Heart right ventricle (tissue), 16 donors: ENCODE data around the gene CPB2. TPM values are rescaled to one million over a fixed set of nuclear protein-coding genes. Genes with fewer than 3 reads are reported as not detected.

ENCODE experiments used
- ATAC-seq, 8 donors: fragments of 200-7000 bp; cut with Tn5 transposase; one replicate each; pipeline ENCODE4 v1.9.1; 2020; ENCODE audit warnings: mild to moderate bottlenecking in 8 of 8, moderate library complexity in 8 of 8, moderate number of reproducible peaks in 1 of 8
- DNase-seq, 2 donors: peaks; one replicate each; pipeline ENCODE4 v3.0.0-alpha.2; 2020
- H3K27ac ChIP-seq, 10 donors: fragments of 200-600 bp; sonication (generic) in 2 of 10; one replicate each; pipeline versions ENCODE4 v1.5.0 to v1.8.0; 2020 to 2022; ENCODE audit warnings: mild to moderate bottlenecking in 3 of 10
- H3K27me3 ChIP-seq, 7 donors: fragments of 200-600 bp; one replicate each; pipeline ENCODE4 v1.8.0; 2021 to 2022; ENCODE audit warnings: mild to moderate bottlenecking in 2 of 7
- H3K36me3 ChIP-seq, 9 donors: fragments of 200-600 bp; sonication (generic) in 1 of 9; one replicate each; pipeline versions ENCODE4 v1.5.0 to v1.8.0; 2020 to 2022; ENCODE audit warnings: mild to moderate bottlenecking in 2 of 9
- H3K4me1 ChIP-seq, 9 donors: fragments of 200-600 bp; sonication (generic) in 1 of 9; one replicate each; pipeline versions ENCODE4 v1.5.0 to v1.8.0; 2020 to 2022; ENCODE audit warnings: mild to moderate bottlenecking in 4 of 9
- H3K4me3 ChIP-seq, 10 donors: fragments of 200-600 bp; sonication (generic) in 2 of 10; one replicate each; pipeline versions ENCODE4 v1.5.0 to v1.8.0; 2020 to 2022; ENCODE audit warnings: mild to moderate bottlenecking in 7 of 10, moderate library complexity in 2 of 10
- H3K9me3 ChIP-seq, 11 donors: fragments of 200-600 bp in 10 of 11; sonication (generic) in 2 of 11; one replicate each; pipeline versions ENCODE4 v1.5.0 to v1.8.0; 2013 to 2022; ENCODE audit warnings: mild to moderate bottlenecking in 2 of 11, control low read depth in 1 of 11, moderate library complexity in 1 of 11
- CTCF ChIP-seq, 9 donors: fragments of 200-600 bp; sonication (generic) in 2 of 9; IDR thresholded peaks; one replicate each; pipeline versions ENCODE4 v1.5.0 to v1.8.0; 2021 to 2022; ENCODE audit warnings: antibody characterized with exemption in 9 of 9, mild to moderate bottlenecking in 5 of 9, moderate library complexity in 1 of 9
- WGBS, 2 donors: extraction: QIAGEN DNeasy Blood & Tissue Kit; methylation state at CpG; one replicate each; pipeline ENCODE4 v1.1.7; 2013; ENCODE audit warnings: inconsistent platforms in 1 of 2; 5-methylcytosine and 5-hydroxymethylcytosine counted together
- intact Hi-C, 10 donors: fragments of 100-400 bp; cut with DNase I; formaldehyde crosslinking; loops; one replicate each; pipeline versions ENCODE4 v1.11.1 to v1.14.2; 2022
- polyA plus RNA-seq, 2 donors: library from polyadenylated mRNA; stranded (reverse); fragments of 200-250 nt; gene quantifications; one replicate each; pipeline ENCODE4 v1.2.3, GENCODE V29; 2013
- total RNA-seq, 10 donors: library from RNA; stranded (reverse); fragmentation: NEBNext Ultra II Directional in 3 of 10; extraction: Animal tissue kit (Norgen Biotek cat#: 25700) in 3 of 10; gene quantifications; one replicate each; pipeline versions ENCODE4 v1.2.1 to v1.2.4, GENCODE V29; 2021 to 2023
- donor health status: Arrhythmogenic right ventricular cardiomyopathy.
- donor health status: ischemic (EF 13 %, LVEDD 7.1; RV severe dilation, severe dysfunction).
- donor health status: healthy with polysubstance abuse.
- donor health status: DM: no; HTN: yes; CAD: no.
- donor health status: DM: no; HTN: no; CAD: no.
- donor health status: ischemic (EF 25% LVEDD 6.9; RV normal size, moderate dysfunction).
- donor health status: ischemic (EF 25% LVEDD 5.7; RV mildly dilated, moderate dysfunction).
- donor health status: healthy.
- donor health status: DM: yes; HTN: yes; CAD: no.
- donor health status: Ischemic cardiomyopathy.
- donor health status: ischemic (EF 35%, LVEDD 5.7; RV mildly dilated, moderate dysfunction).
- donor health status: nonischemic (EF 11% LVEDD 7.7; RV severe dilation, severe dysfunction).
- donor health status: DM: yes; HTN: yes; CAD: no.
- donor health status: PGD.
- donor health status: ischemic (EF 29% LVEDD 5.4; RV normal size, mild dysfunction).
- donor health status: nonischemic (EF 23%, LVEDD 6.1; RV moderate dilation, normal function).

The CPB2 gene
- total and polyA plus RNA-seq, 12 donors, result not detected

GRCh38 chr13:46004491-46004890 is 100.3 kb downstream of the CPB2 start:
- Histone ChIP-seq H3K4me1 (no peaks in the 10 kb centered on the region), H3K4me3 (no peak overlapping the region), H3K36me3 (peaks cover 0 to 97% (median 33%) of the 10 kb centered on the region in 9 donors), H3K27ac (no peak overlapping the region), H3K9me3 (no peaks in the 10 kb centered on the region), H3K27me3 (no peaks in the 10 kb centered on the region)
- intact Hi-C loops, result no loop called here
- WGBS, 2 donors, result 95 to 100% methylated on average over 1 of the region's 1 CpG
- DNase-seq (no peak), ATAC-seq (no peak)
- no peak for TF ChIP-seq CTCF (IDR thresholded peaks at IDR 0.05)

Other genes starting within 250 kb of the CPB2 start
- gene ZC3H13, start 52.3 kb downstream of the CPB2 start, total RNA-seq, result 10 to 100 TPM; 33.1 to 50.1 (median 46.4) TPM
- gene ZC3H13, start 52.3 kb downstream of the CPB2 start, polyA plus RNA-seq, result 10 to 100 TPM in 1 of 2 donors, 1 to 10 TPM in 1; 6.7 to 23.1 TPM
- gene LCP1, start 77.1 kb upstream of the CPB2 start, total RNA-seq, result 100 to 1,000 TPM in 1 of 10 donors, 10 to 100 TPM in 4, 1 to 10 TPM in 5; 5.5 to 127 (median 10.8) TPM
- 1 to 10 TPM; 3.2 to 6.7 TPM for gene LCP1, start 77.1 kb upstream of the CPB2 start, polyA plus RNA-seq
- under 1 TPM in 1 of 10 donors, not detected in 9; 0.12 TPM for gene LRRC63, start 106.9 kb upstream of the CPB2 start, total RNA-seq
- under 1 TPM in 1 of 2 donors, not detected in 1; 0.15 TPM for gene LRRC63, start 106.9 kb upstream of the CPB2 start, polyA plus RNA-seq